Gastrocnemius medialis (tissue), 4 donors: ENCODE data around the gene OLFM4. TPM values are rescaled to one million over a fixed set of nuclear protein-coding genes. Genes with fewer than 3 reads are reported as not detected.

Experiments used
- ATAC-seq, 2 donors: fragments of 150-250 bp; one replicate each; pipeline ENCODE4 v1.9.1; 2016
- DNase-seq, 2 donors: peaks; one replicate each; pipeline ENCODE4 v3.0.0-alpha.2; 2019
- H3K27ac ChIP-seq, 4 donors: fragments of 200-600 bp; sonication (generic); 1 replicate in 1 of 4; 2 replicates in 3 of 4; pipeline ENCODE4 v1.5.1; 2016 to 2018; ENCODE audit warnings: mild to moderate bottlenecking in 2 of 4, moderate library complexity in 1 of 4
- H3K27me3 ChIP-seq, 3 donors: fragments of 200-600 bp; sonication (generic) in 2 of 3; 1 replicate in 1 of 3; 2 replicates in 2 of 3; pipeline versions ENCODE4 v1.5.1 to v1.6.0; 2016 to 2019; ENCODE audit warnings: mild to moderate bottlenecking in 1 of 3, moderate library complexity in 1 of 3
- H3K36me3 ChIP-seq, 2 donors: fragments of 200-600 bp; sonication (generic) in 1 of 2; one replicate each; pipeline ENCODE4 v1.5.1; 2017 to 2018
- H3K4me1 ChIP-seq, 2 donors: fragments of 200-600 bp; sonication (generic) in 1 of 2; one replicate each; pipeline ENCODE4 v1.5.1; 2016 to 2017; ENCODE audit warnings: mild to moderate bottlenecking in 2 of 2
- H3K4me3 ChIP-seq, 4 donors: fragments of 200-600 bp; sonication (generic) in 3 of 4; 1 replicate in 1 of 4; 2 replicates in 3 of 4; pipeline ENCODE4 v1.5.1; 2016 to 2019; ENCODE audit warnings: mild to moderate bottlenecking in 2 of 4
- H3K9me3 ChIP-seq, 3 donors: fragments of 200-600 bp; sonication (generic) in 2 of 3; 1 replicate in 1 of 3; 2 replicates in 2 of 3; pipeline ENCODE4 v1.5.1; 2016 to 2019
- CTCF ChIP-seq, 5 experiments: fragments of 450-650 bp in 3 of 5; fragments of 200-600 bp in 2 of 5; sonication (generic) in 2 of 5; IDR thresholded peaks in 4 of 5; conservative IDR thresholded peaks in 1 of 5; 1 replicate in 4 of 5; 2 replicates in 1 of 5; pipeline ENCODE4 v1.5.1; 2016 to 2019; ENCODE audit warnings: antibody characterized with exemption in 5 of 5, mild to moderate bottlenecking in 3 of 5, moderate library complexity in 3 of 5
- POLR2A ChIP-seq, 2 donors: fragments of 450-650 bp; IDR thresholded peaks; one replicate each; pipeline ENCODE4 v1.6.1; 2017; ENCODE audit warnings: antibody characterized with exemption in 2 of 2, mild to moderate bottlenecking in 2 of 2, moderate library complexity in 2 of 2
- in situ Hi-C, 4 donors: fragments of 200-750 bp; cut with MboI; loops; one replicate each; pipeline versions ENCODE4 v1.15.0 to v1.8.0; 2017; ENCODE audit warnings: low sequenced_read_pairs in 4 of 4
- intact Hi-C: fragments of 100-400 bp; cut with DNase I; formaldehyde crosslinking; loops from one replicate; pipeline ENCODE4 v1.15.1; 2023; ENCODE audit warnings: low total_unique reads
- total RNA-seq, 4 donors: library from RNA; depleted of rRNA; stranded (reverse); fragments of >200 nt; gene quantifications; one replicate each; pipeline versions ENCODE4 v1.1.0 to v1.2.3, GENCODE V29; 2016

The OLFM4 gene
- total RNA-seq, 4 donors from 2014 or later = 0.07 to 1.6 (median 0.85) TPM

GRCh38 chr13:53058065-53058679 is 29.6 kb downstream of the OLFM4 start:
- Histone ChIP-seq H3K4me3 (no peak overlapping the region), H3K27me3 (no peaks in the 10 kb centered on the region), H3K36me3 (no peaks in the 10 kb centered on the region), H3K4me1 (no peaks in the 10 kb centered on the region), H3K27ac (no peak overlapping the region), H3K9me3 (no peaks in the 10 kb centered on the region)
- DNase-seq = no peak
- no peak for TF ChIP-seq CTCF (IDR thresholded peaks at IDR 0.05 in 4 of 5, conservative IDR thresholded peaks at IDR 0.05 in 1 of 5)
- TF ChIP-seq POLR2A (IDR thresholded peaks at IDR 0.05) = no peak
- ATAC-seq = peak in 1 of 2 donors; percentile 50
- in situ Hi-C loops = no loop called here
- intact Hi-C loops = no loop called here

GRCh38 chr13:53060840-53061490 is 32.4 kb downstream of the OLFM4 start:
- no peaks in the 10 kb centered on the region for H3K36me3 ChIP-seq
- ATAC-seq = no peak
- DNase-seq = no peak
- H3K9me3 ChIP-seq = no peaks in the 10 kb centered on the region
- no peak for TF ChIP-seq POLR2A (IDR thresholded peaks at IDR 0.05)
- TF ChIP-seq CTCF (IDR thresholded peaks at IDR 0.05 in 4 of 5, conservative IDR thresholded peaks at IDR 0.05 in 1 of 5) = no peak
- in situ Hi-C loops (no loop called here), intact Hi-C loops (no loop called here)
- H3K4me3 ChIP-seq = no peak overlapping the region
- no peaks in the 10 kb centered on the region for H3K4me1 ChIP-seq
- no peaks in the 10 kb centered on the region for H3K27me3 ChIP-seq
- no peak overlapping the region for H3K27ac ChIP-seq

GRCh38 chr13:53064731-53065130 is 36.1 kb downstream of the OLFM4 start:
- Histone ChIP-seq H3K27me3 (peaks cover 0 to 3% (median 0%) of the 10 kb centered on the region in 3 donors), H3K4me3 (no peak overlapping the region), H3K9me3 (no peaks in the 10 kb centered on the region), H3K36me3 (no peaks in the 10 kb centered on the region), H3K4me1 (no peaks in the 10 kb centered on the region), H3K27ac (no peak overlapping the region)
- in situ Hi-C loops = no loop called here
- DNase-seq (peak in 1 of 2 donors; percentile 41), ATAC-seq (peak; percentile 70)
- no peak for TF ChIP-seq POLR2A (IDR thresholded peaks at IDR 0.05)
- no peak for TF ChIP-seq CTCF (IDR thresholded peaks at IDR 0.05 in 4 of 5, conservative IDR thresholded peaks at IDR 0.05 in 1 of 5)
- intact Hi-C loops = no loop called here

- ATAC-seq (no peak), DNase-seq (no peak)
- H3K4me1 ChIP-seq = no peaks in the 10 kb centered on the region
- intact Hi-C loops (no loop called here), in situ Hi-C loops (no loop called here)
- no peak overlapping the region for H3K27ac ChIP-seq
- no peaks in the 10 kb centered on the region for H3K36me3 ChIP-seq
- H3K4me3 ChIP-seq = no peak overlapping the region
- TF ChIP-seq CTCF (IDR thresholded peaks at IDR 0.05 in 4 of 5, conservative IDR thresholded peaks at IDR 0.05 in 1 of 5) = no peak
- no peak for TF ChIP-seq POLR2A (IDR thresholded peaks at IDR 0.05)
- no peaks in the 10 kb centered on the region for H3K9me3 ChIP-seq
- H3K27me3 ChIP-seq = peaks cover 0 to 3% (median 0%) of the 10 kb centered on the region in 3 donors
Observed at GRCh38 chr13:53066411-53066810, 37.8 kb downstream of the OLFM4 start.
